ENCODE results near the gene STK39.

Gene STK39

DNA sequence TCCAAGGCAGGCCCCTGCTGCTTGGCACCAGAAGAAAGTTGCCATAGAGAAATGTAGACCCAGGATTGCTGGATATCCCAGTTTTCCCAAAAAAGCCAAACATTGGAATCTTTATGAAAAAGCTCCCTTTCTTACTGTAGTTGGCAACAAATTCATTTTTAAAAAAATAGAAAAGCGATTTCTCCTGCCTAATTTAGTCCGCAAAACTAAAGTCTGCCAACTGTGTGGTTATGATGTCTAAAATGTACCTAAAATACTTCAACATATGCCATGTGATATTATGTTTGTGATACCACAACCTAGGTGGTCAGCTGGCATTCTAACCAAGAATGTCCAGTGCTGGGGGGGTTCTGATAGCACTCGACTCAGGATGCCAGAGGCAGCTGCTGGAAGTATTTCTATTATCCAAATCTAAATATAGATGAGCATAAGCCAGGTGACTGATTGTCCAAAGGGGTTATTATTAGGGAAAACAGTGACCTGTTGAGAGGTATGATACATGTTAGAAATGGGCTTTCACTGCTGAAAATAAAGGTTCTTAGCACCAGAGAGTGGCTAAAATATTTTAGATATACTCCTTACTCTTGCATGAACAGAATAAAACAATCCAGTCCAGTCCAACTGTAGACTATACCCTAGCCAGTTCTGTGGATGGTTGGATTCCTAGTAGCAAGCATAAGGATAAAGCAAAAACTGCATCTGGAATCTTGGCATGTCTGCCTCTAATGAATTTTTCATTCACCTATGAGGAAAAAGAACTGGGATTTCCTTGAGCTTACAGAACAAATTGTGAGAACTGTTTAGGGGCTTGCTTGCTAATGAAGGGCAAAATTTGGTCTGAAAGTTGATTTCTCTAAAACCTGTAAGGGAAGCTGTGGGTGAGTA is 101.7 kb downstream of the STK39 start:
- no peak for ATAC-seq (ENCODE audit: insufficient read depth, low read depth)
- no peaks in the 10 kb centered on the region; the same call in 1 of the 2 replicates for H3K36me3 ChIP-seq (ENCODE audit: insufficient read depth, low read length)

DNA sequence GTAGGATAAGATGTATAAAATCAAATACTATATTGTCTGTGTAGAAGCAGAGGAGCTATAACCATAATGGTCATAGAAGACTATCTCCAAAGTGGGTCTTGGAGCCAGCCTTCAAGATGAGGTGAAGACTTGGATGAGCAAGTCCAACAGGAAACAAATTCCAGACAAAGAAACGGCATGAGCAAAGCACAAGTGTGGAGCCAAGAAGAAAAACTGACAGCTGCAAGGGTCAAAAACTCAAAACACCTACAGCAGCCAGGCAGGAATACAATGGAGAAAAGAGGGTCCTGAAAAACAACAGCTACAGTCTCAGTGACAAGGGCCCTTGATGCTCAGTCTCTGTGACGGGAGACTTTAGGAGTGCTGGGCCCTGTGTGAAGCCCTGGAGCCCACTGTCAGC is 102.4 kb downstream of the STK39 start:
- no peak overlapping the region for H3K9ac ChIP-seq (ENCODE audit: low read depth, low read length)

More for the DNA sequence above, 101.7 kb downstream of the STK39 start:
- H3K9ac ChIP-seq (ENCODE audit: low read depth, low read length) = no peak overlapping the region
- TF ChIP-seq, protein P1, sequence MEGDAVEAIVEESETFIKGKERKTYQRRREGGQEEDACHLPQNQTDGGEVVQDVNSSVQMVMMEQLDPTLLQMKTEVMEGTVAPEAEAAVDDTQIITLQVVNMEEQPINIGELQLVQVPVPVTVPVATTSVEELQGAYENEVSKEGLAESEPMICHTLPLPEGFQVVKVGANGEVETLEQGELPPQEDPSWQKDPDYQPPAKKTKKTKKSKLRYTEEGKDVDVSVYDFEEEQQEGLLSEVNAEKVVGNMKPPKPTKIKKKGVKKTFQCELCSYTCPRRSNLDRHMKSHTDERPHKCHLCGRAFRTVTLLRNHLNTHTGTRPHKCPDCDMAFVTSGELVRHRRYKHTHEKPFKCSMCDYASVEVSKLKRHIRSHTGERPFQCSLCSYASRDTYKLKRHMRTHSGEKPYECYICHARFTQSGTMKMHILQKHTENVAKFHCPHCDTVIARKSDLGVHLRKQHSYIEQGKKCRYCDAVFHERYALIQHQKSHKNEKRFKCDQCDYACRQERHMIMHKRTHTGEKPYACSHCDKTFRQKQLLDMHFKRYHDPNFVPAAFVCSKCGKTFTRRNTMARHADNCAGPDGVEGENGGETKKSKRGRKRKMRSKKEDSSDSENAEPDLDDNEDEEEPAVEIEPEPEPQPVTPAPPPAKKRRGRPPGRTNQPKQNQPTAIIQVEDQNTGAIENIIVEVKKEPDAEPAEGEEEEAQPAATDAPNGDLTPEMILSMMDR (IDR thresholded peaks at IDR 0.05; ENCODE audit: borderline replicate concordance, extremely low read depth, low read length, poor library complexity, severe bottlenecking) = no peak
- no peak for TF ChIP-seq EZH2 (IDR thresholded peaks at IDR 0.05; ENCODE audit: borderline replicate concordance, low read depth, low read length, severe bottlenecking)
- no peak overlapping the region for H3K4me2 ChIP-seq (ENCODE audit: insufficient read depth, low read length)
- no peak overlapping the region for H3K27ac ChIP-seq (ENCODE audit: low read length)
- H3K9me3 ChIP-seq (ENCODE audit: insufficient read depth, low read length, severe bottlenecking) = no peaks in the 10 kb centered on the region
- H3K4me1 ChIP-seq (ENCODE audit: insufficient read depth, low read length) = no peaks in the 10 kb centered on the region
- H3K4me3 ChIP-seq (ENCODE audit: low read depth in 1 of 2, low read length in 2 of 2) = no peak overlapping the region
- H4K20me1 ChIP-seq (ENCODE audit: insufficient read depth, low read length) = no peaks in the 10 kb centered on the region
- no peaks in the 10 kb centered on the region for H3K79me2 ChIP-seq (ENCODE audit: insufficient read depth, low read length)
- no peaks in the 10 kb centered on the region for H3K27me3 ChIP-seq (ENCODE audit: insufficient read depth, low read length, poor library complexity)
- no peak overlapping the region for H2AFZ ChIP-seq (ENCODE audit: low read depth, low read length)
- no peak for DNase-seq

DNA sequence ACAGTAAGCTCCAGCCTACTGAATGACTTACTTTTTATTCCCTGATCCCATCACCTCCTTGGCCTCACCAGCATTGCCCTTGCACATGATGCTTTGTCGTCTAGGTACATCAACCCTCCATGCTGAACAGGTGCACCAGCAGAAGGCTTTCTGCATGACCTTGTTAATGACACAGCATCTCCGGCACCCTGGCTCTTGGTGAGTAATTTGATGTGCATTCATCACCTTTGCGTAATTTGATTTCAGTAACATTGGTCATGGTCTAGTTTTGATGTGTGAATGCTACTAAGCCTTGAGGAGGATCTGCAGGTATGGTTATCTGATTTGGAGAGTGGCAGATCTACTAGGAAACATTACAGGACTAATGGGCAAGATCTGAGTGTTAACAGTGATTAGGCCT is 103.6 kb downstream of the STK39 start:
- peaks cover 8% of the 10 kb centered on the region; the same call in 1 of the 2 replicates for H3K36me3 ChIP-seq (ENCODE audit: insufficient read depth, low read length)
- no peak overlapping the region for H3K4me3 ChIP-seq (ENCODE audit: low read depth in 1 of 2, low read length in 2 of 2)
- no peak for ATAC-seq (ENCODE audit: insufficient read depth, low read depth)
- no peaks in the 10 kb centered on the region for H3K27me3 ChIP-seq (ENCODE audit: insufficient read depth, low read length, poor library complexity)
- H2AFZ ChIP-seq (ENCODE audit: low read depth, low read length) = no peak overlapping the region
- no peaks in the 10 kb centered on the region for H3K79me2 ChIP-seq (ENCODE audit: insufficient read depth, low read length)
- H3K4me1 ChIP-seq (ENCODE audit: insufficient read depth, low read length) = no peaks in the 10 kb centered on the region
- no peak overlapping the region for H3K27ac ChIP-seq (ENCODE audit: low read length)
- no peak for DNase-seq
- H3K4me2 ChIP-seq (ENCODE audit: insufficient read depth, low read length) = no peak overlapping the region
- no peaks in the 10 kb centered on the region for H3K9me3 ChIP-seq (ENCODE audit: insufficient read depth, low read length, severe bottlenecking)
- no peaks in the 10 kb centered on the region for H4K20me1 ChIP-seq (ENCODE audit: insufficient read depth, low read length)
- TF ChIP-seq, protein P1 (IDR thresholded peaks at IDR 0.05; ENCODE audit: borderline replicate concordance, extremely low read depth, low read length, poor library complexity, severe bottlenecking) = no peak
- no peak for TF ChIP-seq EZH2 (IDR thresholded peaks at IDR 0.05; ENCODE audit: borderline replicate concordance, low read depth, low read length, severe bottlenecking)
- H3K9ac ChIP-seq (ENCODE audit: low read depth, low read length) = no peak overlapping the region

More for the DNA sequence above, 102.4 kb downstream of the STK39 start:
- no peaks in the 10 kb centered on the region for H3K4me1 ChIP-seq (ENCODE audit: insufficient read depth, low read length)
- TF ChIP-seq EZH2 (IDR thresholded peaks at IDR 0.05; ENCODE audit: borderline replicate concordance, low read depth, low read length, severe bottlenecking) = no peak
- TF ChIP-seq, protein P1 (IDR thresholded peaks at IDR 0.05; ENCODE audit: borderline replicate concordance, extremely low read depth, low read length, poor library complexity, severe bottlenecking) = no peak
- DNase-seq (no peak), ATAC-seq (ENCODE audit: insufficient read depth, low read depth) (no peak)
- H2AFZ ChIP-seq (ENCODE audit: low read depth, low read length) = no peak overlapping the region
- no peak overlapping the region for H3K4me2 ChIP-seq (ENCODE audit: insufficient read depth, low read length)
- H4K20me1 ChIP-seq (ENCODE audit: insufficient read depth, low read length) = no peaks in the 10 kb centered on the region
- H3K79me2 ChIP-seq (ENCODE audit: insufficient read depth, low read length) = no peaks in the 10 kb centered on the region
- peaks cover 3% of the 10 kb centered on the region; the same call in 1 of the 2 replicates for H3K36me3 ChIP-seq (ENCODE audit: insufficient read depth, low read length)
- no peaks in the 10 kb centered on the region for H3K9me3 ChIP-seq (ENCODE audit: insufficient read depth, low read length, severe bottlenecking)
- no peaks in the 10 kb centered on the region for H3K27me3 ChIP-seq (ENCODE audit: insufficient read depth, low read length, poor library complexity)
- no peak overlapping the region for H3K4me3 ChIP-seq (ENCODE audit: low read depth in 1 of 2, low read length in 2 of 2)
- H3K27ac ChIP-seq (ENCODE audit: low read length) = no peak overlapping the region
